ENCODE measurements around the gene ORMDL3. TPM values are rescaled to one million over a fixed set of nuclear protein-coding genes. Genes with fewer than 3 reads are reported as not detected.

The ORMDL3 gene
- total and polyA plus RNA-seq, 2 experiments from 2014 or later, result 33.6 to 38.5 TPM

DNA sequence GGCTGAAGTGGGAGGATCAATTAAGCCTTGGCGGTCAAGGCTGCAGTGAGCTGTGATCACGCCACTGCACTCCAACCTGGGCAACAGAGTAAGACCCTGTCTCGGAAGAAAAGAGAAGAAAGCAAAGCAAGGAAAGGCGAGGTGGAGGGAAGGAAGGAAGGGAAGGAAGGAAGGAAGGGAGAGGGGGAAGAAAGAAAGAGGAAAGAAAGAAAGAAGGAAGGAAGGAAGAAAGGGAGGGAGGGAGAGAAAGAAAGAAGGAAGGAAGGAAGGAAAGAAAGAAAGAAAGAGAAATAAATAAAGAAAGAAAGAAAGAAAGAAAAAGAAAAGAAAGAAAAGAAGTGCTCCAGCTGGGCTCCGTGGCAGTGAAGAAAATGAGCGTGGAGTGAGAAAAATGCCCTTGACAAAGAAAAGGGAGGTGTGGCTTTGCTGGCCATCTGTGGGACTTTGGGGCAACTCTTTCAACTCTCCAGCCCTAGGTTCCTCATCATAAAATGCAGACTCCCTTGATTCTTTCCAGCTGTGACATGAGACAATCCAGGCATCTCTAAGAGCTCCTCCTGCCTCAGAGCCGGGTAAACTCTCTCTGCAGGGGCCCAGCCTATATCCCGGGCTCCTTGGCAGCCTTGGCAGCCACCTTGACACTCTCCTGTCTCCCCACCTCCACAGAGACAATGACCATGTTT lies 37.8 kb upstream of the ORMDL3 start:
- Histone ChIP-seq H3K27me3 (ENCODE audit: insufficient read depth) (no peaks in the 10 kb centered on the region), H3K36me3 (ENCODE audit: insufficient read depth) (no peaks in the 10 kb centered on the region), H3K79me2 (replicated peaks; ENCODE audit: insufficient read depth) (no peaks in the 10 kb centered on the region), H3K27ac (ENCODE audit: low read depth) (no peak overlapping the region), H3K4me2 (no peak overlapping the region), H3F3A (replicated peaks; ENCODE audit: low read depth) (no peaks in the 10 kb centered on the region), H3K4me3 (no peak overlapping the region), H3K9me2 (ENCODE audit: insufficient read depth) (no peaks in the 10 kb centered on the region), H4K20me1 (replicated peaks; ENCODE audit: insufficient read depth) (no peaks in the 10 kb centered on the region), H3K4me1 (ENCODE audit: insufficient read depth) (no peaks in the 10 kb centered on the region), H2AFZ (no peak overlapping the region)
- no peak overlapping the region for H3K4me3 Mint-ChIP-seq
- DNase-seq (ENCODE audit: low spot score) (no peak), ATAC-seq (no peak; the same call in 2 of the 3 replicates)
- no peak overlapping the region for H3K27ac Mint-ChIP-seq
- H3K9me3 Mint-ChIP-seq, result no peaks in the 10 kb centered on the region
- H3K27me3 Mint-ChIP-seq (ENCODE audit: insufficient read depth, low read depth, poor library complexity), result peaks cover 12% of the 10 kb centered on the region
- peaks cover 3% of the 10 kb centered on the region; the same call in 2 of the 3 replicates for H3K4me1 Mint-ChIP-seq
- no peaks in the 10 kb centered on the region for H3K36me3 Mint-ChIP-seq (ENCODE audit: low read depth)
- no peak for TF ChIP-seq ZNF462 (CRISPR knock-in tag; IDR thresholded peaks at IDR 0.05)
- TF ChIP-seq NANOG (IDR thresholded peaks at IDR 0.05; ENCODE audit: borderline replicate concordance), result no peak
- no peak for TF ChIP-seq EZH2 (IDR thresholded peaks at IDR 0.05; ENCODE audit: low read depth, unreplicated experiment)
- no peak for TF ChIP-seq ZNF331 (CRISPR knock-in tag; IDR thresholded peaks at IDR 0.05; ENCODE audit: low read depth)
- TF ChIP-seq, protein P1, sequence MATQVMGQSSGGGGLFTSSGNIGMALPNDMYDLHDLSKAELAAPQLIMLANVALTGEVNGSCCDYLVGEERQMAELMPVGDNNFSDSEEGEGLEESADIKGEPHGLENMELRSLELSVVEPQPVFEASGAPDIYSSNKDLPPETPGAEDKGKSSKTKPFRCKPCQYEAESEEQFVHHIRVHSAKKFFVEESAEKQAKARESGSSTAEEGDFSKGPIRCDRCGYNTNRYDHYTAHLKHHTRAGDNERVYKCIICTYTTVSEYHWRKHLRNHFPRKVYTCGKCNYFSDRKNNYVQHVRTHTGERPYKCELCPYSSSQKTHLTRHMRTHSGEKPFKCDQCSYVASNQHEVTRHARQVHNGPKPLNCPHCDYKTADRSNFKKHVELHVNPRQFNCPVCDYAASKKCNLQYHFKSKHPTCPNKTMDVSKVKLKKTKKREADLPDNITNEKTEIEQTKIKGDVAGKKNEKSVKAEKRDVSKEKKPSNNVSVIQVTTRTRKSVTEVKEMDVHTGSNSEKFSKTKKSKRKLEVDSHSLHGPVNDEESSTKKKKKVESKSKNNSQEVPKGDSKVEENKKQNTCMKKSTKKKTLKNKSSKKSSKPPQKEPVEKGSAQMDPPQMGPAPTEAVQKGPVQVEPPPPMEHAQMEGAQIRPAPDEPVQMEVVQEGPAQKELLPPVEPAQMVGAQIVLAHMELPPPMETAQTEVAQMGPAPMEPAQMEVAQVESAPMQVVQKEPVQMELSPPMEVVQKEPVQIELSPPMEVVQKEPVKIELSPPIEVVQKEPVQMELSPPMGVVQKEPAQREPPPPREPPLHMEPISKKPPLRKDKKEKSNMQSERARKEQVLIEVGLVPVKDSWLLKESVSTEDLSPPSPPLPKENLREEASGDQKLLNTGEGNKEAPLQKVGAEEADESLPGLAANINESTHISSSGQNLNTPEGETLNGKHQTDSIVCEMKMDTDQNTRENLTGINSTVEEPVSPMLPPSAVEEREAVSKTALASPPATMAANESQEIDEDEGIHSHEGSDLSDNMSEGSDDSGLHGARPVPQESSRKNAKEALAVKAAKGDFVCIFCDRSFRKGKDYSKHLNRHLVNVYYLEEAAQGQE (IDR thresholded peaks at IDR 0.05; ENCODE audit: unreplicated experiment), result no peak
- TF ChIP-seq POLR2AphosphoS5 (IDR thresholded peaks at IDR 0.05; ENCODE audit: low read depth), result no peak
- TF ChIP-seq STAT1 (IDR thresholded peaks at IDR 0.05; ENCODE audit: unreplicated experiment), result no peak
- no peak for TF ChIP-seq EZH2phosphoT487 (IDR thresholded peaks at IDR 0.05; ENCODE audit: unreplicated experiment)
- TF ChIP-seq CREB1 (CRISPR knock-in tag; IDR thresholded peaks at IDR 0.05; ENCODE audit: low read depth), result no peak
- no peak for TF ChIP-seq CTCF (conservative IDR thresholded peaks at IDR 0.05; ENCODE audit: low read depth in 2 of 2)
- no peak for TF ChIP-seq ZNF114 (CRISPR knock-in tag; IDR thresholded peaks at IDR 0.05)
